Neuron (in vitro differentiated cells): ENCODE data around the gene ADI1.

Experiments used
- H2AFZ ChIP-seq: one replicate; pipeline ENCODE4 v1.6.1; 2013; ENCODE audit warnings: low read depth, mild to moderate bottlenecking, inconsistent platforms, low read length, moderate library complexity
- H3K27me3 ChIP-seq: one replicate; pipeline ENCODE4 v1.6.1; 2013; ENCODE audit warnings: low read length; ENCODE audit not compliant: insufficient read depth
- H3K36me3 ChIP-seq: one replicate; pipeline ENCODE4 v1.6.1; 2013; ENCODE audit warnings: low read length; ENCODE audit not compliant: insufficient read depth
- H3K4me1 ChIP-seq: one replicate; pipeline ENCODE4 v1.6.1; 2013; ENCODE audit warnings: low read length; ENCODE audit not compliant: insufficient read depth
- H3K4me3 ChIP-seq: 2 replicates; pipeline ENCODE4 v1.5.1; 2013; ENCODE audit warnings: mild to moderate bottlenecking, low read length, moderate library complexity
- H3K9me3 ChIP-seq: one replicate; pipeline ENCODE4 v1.6.1; 2013; ENCODE audit warnings: low read length

ADI1 gene

GRCh38 chr2:3519255-3520205 is at the start of gene ADI1:
Gene ADI1, minus strand, starts transcription at chr2:3519531. Its CDS starts 44 bp downstream, at chr2:3519487.
- Histone ChIP-seq H3K4me1 (peaks cover 9% of the 10 kb centered on the region), H3K4me3 (peak within 1 kb of the TSS; percentile 88), H3K36me3 (no peaks in the 10 kb centered on the region), H3K9me3 (no peaks in the 10 kb centered on the region), H2AFZ (peak within 1 kb of the TSS; percentile 43), H3K27me3 (no peaks in the 10 kb centered on the region)

DNA sequence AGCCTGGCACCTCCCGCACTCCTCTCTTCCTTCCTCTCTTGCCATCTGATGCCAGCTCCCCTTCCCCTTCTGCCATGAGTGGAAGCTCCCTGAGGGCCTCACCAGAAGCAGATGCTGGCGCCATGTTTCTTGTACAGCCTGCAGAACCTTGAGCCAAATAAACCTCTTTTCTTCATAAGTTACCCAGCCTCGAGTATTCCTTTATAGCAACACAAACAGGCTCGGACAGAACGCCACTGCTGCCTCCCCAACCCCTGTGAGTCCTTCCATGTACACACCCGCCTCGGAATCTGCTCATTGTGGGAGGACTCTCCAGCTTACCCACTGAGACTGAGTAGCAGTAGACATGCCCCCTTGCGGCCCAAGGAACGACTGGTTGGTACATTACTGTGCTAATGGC is 47.5 kb upstream of the ADI1 start:
- no peaks in the 10 kb centered on the region for H3K4me1 ChIP-seq
- no peak overlapping the region for H2AFZ ChIP-seq
- H3K27me3 ChIP-seq = no peaks in the 10 kb centered on the region
- H3K4me3 ChIP-seq = no peak overlapping the region
- no peaks in the 10 kb centered on the region for H3K9me3 ChIP-seq
- no peaks in the 10 kb centered on the region for H3K36me3 ChIP-seq

GRCh38 chr2:3565117-3565516 is 45.8 kb upstream of the ADI1 start:
- Histone ChIP-seq H2AFZ (no peak overlapping the region), H3K4me1 (no peaks in the 10 kb centered on the region), H3K36me3 (peaks cover 8% of the 10 kb centered on the region), H3K4me3 (no peak overlapping the region), H3K9me3 (no peaks in the 10 kb centered on the region), H3K27me3 (no peaks in the 10 kb centered on the region)

DNA sequence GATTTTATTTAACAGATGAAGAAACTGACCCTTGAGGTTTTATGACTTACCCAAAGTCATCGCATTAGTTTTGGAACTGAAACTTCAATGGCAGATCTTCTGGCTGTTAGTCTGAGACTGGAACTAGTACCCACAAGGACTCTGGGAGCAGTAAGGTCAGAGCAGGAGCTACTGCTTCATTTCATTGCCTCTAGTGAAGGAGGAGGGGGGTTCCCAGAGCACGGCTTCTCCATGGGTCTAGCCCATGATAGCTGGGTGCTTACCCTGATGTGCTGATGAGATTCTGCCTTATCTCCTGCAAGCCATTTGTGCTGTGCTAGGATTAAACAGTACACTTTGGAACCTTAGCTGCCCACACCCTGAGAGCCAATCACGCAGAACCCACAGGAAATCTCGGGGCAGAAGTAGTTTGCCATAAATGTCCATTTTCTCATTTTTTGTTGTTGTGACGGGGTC is 44.2 kb upstream of the ADI1 start:
- Histone ChIP-seq H2AFZ (no peak overlapping the region), H3K4me1 (peaks cover 5% of the 10 kb centered on the region), H3K36me3 (peaks cover 8% of the 10 kb centered on the region), H3K9me3 (no peaks in the 10 kb centered on the region), H3K4me3 (no peak overlapping the region), H3K27me3 (no peaks in the 10 kb centered on the region)

DNA sequence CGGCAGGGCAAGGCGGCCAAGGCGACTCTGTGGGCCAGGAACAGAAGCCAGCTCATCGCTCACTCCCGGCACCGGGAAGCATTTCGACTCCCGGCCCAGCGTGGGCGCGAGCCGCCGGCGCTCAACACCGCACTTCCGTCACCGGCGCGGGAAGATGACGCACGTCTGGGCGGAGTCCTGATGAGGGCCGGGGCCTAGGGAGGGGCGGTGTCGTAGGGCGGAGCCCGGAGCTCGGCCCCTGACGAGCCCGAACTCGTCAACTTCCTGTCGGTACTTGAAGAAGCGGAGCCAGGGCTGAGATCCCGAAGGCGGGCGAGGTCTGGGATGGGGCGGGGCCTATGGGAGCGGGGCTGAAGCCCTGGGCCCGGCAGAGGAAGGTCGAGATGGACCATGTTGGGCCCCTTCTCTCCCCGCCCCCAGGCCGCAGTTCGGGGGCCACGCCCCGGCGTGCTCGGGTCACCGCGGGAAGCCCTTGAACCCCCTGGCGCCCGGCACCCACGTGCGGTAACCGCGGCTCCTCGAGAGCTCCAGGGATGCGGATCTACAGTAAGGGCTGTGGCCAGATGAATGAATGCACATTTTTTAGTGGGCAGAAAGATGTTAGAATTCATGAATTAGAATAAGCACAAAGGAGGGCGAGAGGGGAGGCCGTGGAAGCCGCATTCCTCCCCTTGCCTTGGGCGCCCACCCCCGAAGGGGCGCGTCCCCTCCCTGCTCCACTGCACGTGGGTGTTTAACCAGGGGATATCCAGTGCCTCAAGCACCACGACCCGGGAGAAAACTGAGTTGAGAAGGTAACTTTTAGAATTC is 39.1 kb upstream of the ADI1 start, which contains the start of gene RNASEH1:
Gene RNASEH1, minus strand, starts transcription at position 129 of the 810 bp plus-strand sequence. Its CDS starts 73 bp downstream, at position 56.
- Histone ChIP-seq H3K4me3 (peak within 1 kb of the TSS; percentile 89), H3K4me1 (peaks cover 13% of the 10 kb centered on the region), H2AFZ (peak within 1 kb of the TSS; percentile 83), H3K36me3 (peaks cover 35% of the 10 kb centered on the region), H3K27me3 (no peaks in the 10 kb centered on the region), H3K9me3 (no peaks in the 10 kb centered on the region)

DNA sequence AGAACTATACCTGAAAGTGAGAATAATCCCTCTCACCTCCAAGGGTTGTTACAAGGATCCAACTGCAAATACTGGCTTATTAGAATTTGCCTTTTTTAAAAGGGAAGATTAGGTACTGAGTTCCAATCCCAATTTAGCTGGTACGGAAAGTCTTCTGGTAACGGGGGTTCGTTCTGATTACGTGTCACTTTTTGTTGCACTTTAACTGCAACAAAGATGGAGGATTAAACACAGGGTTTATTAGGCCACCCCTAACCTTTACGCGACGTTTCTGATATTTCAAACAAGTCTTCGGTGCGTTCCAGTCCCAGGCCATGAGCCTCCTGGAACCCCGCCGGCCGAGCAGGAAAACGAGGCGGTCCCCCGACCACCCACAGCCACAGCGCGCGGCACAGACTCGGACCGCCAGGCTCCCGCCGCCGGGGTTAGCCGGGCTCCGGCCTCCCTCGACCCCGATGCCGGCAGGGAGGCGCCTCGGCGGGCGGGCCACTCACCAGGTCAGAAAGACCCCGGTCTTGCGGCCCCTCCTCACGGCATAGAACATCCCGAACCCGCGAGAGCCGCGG is 38.4 kb upstream of the ADI1 start:
- Histone ChIP-seq H3K4me3 (peak overlapping the region; percentile 89), H3K27me3 (no peaks in the 10 kb centered on the region), H3K36me3 (peaks cover 39% of the 10 kb centered on the region), H3K4me1 (peaks cover 13% of the 10 kb centered on the region), H2AFZ (peak overlapping the region; percentile 39), H3K9me3 (no peaks in the 10 kb centered on the region)

DNA sequence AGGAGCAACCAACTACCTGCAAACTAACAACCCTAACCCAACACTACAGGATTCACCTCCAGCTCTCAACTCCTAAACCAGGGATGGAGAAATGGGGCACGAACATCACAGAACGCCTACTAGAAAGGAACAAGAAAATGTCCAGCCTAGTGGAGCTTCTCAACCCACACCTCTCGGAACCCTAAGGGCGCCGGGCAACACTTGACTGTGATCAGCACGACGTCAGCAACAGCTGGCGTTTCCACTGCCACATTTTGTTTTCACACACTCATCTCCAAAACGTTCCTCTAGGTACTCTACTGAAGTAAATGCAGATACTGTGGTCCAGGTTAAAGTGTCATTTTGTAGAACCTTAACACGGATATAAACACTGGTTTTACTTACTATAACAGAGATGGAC is 34.6 kb upstream of the ADI1 start:
- peaks cover 63% of the 10 kb centered on the region for H3K36me3 ChIP-seq
- no peak overlapping the region for H2AFZ ChIP-seq
- H3K9me3 ChIP-seq = no peaks in the 10 kb centered on the region
- peaks cover 7% of the 10 kb centered on the region for H3K4me1 ChIP-seq
- no peak overlapping the region for H3K4me3 ChIP-seq
- no peaks in the 10 kb centered on the region for H3K27me3 ChIP-seq

GRCh38 chr2:3547915-3548314 is 28.6 kb upstream of the ADI1 start:
- H2AFZ ChIP-seq = no peak overlapping the region
- no peaks in the 10 kb centered on the region for H3K4me1 ChIP-seq
- no peaks in the 10 kb centered on the region for H3K9me3 ChIP-seq
- H3K36me3 ChIP-seq = peaks cover 88% of the 10 kb centered on the region
- no peaks in the 10 kb centered on the region for H3K27me3 ChIP-seq
- no peak overlapping the region for H3K4me3 ChIP-seq

- Histone ChIP-seq H3K4me3 (no peak overlapping the region), H3K9me3 (no peaks in the 10 kb centered on the region), H3K27me3 (no peaks in the 10 kb centered on the region), H3K4me1 (no peaks in the 10 kb centered on the region), H3K36me3 (peaks cover 88% of the 10 kb centered on the region), H2AFZ (no peak overlapping the region)
Measured at GRCh38 chr2:3545788-3546478, 26.6 kb upstream of the ADI1 start.

- Histone ChIP-seq H3K9me3 (no peaks in the 10 kb centered on the region), H3K4me1 (no peaks in the 10 kb centered on the region), H3K27me3 (no peaks in the 10 kb centered on the region), H2AFZ (no peak overlapping the region), H3K4me3 (no peak overlapping the region), H3K36me3 (peaks cover 70% of the 10 kb centered on the region)
Measured at GRCh38 chr2:3543023-3543683, 23.8 kb upstream of the ADI1 start.

- no peaks in the 10 kb centered on the region for H3K4me1 ChIP-seq
- no peaks in the 10 kb centered on the region for H3K27me3 ChIP-seq
- peaks cover 62% of the 10 kb centered on the region for H3K36me3 ChIP-seq
- H2AFZ ChIP-seq = no peak overlapping the region
- no peak overlapping the region for H3K4me3 ChIP-seq
- H3K9me3 ChIP-seq = no peaks in the 10 kb centered on the region
Measured at GRCh38 chr2:3542107-3542506, 22.8 kb upstream of the ADI1 start.

GRCh38 chr2:3539836-3540235 is 20.5 kb upstream of the ADI1 start:
- Histone ChIP-seq H3K4me3 (no peak overlapping the region), H3K36me3 (peaks cover 40% of the 10 kb centered on the region), H3K27me3 (no peaks in the 10 kb centered on the region)

More at GRCh38 chr2:3539836-3540235, 20.5 kb upstream of the ADI1 start:
- Histone ChIP-seq H2AFZ (no peak overlapping the region), H3K9me3 (no peaks in the 10 kb centered on the region), H3K4me1 (peaks cover 8% of the 10 kb centered on the region)
